Uterus (tissue), 2 donors: ENCODE measurements around the gene TRIM46.

ENCODE experiments used
- POLR2A ChIP-seq, 2 donors: fragments of 450-650 bp; IDR thresholded peaks; one replicate each; pipeline ENCODE4 v1.6.1; 2016; ENCODE audit warnings: antibody characterized with exemption in 2 of 2, mild to moderate bottlenecking in 1 of 2, moderate library complexity in 1 of 2
- TF ChIP-seq, protein P1 (sequence below), 4 experiments: fragments of 200-600 bp in 2 of 4; fragments of 450-650 bp in 2 of 4; sonication (generic) in 2 of 4; IDR thresholded peaks; one replicate each; pipeline ENCODE4 v1.5.1; 2016 to 2019; ENCODE audit warnings: antibody characterized with exemption in 4 of 4, mild to moderate bottlenecking in 2 of 4, moderate library complexity in 1 of 4

DNA sequence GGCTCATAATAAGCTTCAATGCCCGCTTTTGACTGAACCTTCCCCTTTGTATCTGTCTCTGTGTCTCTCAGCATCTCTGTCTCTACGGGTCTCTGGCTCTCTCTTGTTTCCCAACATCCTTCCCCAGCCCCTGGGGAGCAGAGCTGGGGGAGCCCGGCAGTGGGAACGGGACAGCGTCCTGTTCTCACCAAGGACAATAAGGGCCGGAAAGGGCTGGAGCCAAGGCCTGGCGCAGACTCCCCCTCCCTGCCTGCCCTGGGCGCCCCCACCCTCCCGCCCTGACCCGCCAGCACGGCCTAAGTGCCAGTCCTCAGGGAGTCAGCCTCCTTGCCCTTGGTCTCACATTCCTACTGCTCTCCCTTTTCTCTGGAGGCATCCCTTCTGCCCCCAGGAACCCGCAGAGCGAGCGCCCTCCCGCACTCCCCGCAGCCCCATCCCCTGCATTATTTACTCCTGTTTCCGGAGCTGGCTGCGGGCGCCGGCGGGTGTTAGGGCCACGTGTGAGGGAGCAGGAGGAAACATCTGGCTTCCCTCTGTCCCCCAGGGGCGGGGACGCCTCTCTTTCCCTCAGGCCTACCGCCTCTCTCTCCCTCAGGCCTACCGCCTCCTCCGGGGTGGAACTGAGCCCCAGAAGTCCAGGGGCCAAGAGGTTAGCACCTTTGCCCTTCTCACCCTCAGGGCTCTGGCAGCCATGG, 7.0 kb upstream of the TRIM46 start:
- TF ChIP-seq, protein P1, sequence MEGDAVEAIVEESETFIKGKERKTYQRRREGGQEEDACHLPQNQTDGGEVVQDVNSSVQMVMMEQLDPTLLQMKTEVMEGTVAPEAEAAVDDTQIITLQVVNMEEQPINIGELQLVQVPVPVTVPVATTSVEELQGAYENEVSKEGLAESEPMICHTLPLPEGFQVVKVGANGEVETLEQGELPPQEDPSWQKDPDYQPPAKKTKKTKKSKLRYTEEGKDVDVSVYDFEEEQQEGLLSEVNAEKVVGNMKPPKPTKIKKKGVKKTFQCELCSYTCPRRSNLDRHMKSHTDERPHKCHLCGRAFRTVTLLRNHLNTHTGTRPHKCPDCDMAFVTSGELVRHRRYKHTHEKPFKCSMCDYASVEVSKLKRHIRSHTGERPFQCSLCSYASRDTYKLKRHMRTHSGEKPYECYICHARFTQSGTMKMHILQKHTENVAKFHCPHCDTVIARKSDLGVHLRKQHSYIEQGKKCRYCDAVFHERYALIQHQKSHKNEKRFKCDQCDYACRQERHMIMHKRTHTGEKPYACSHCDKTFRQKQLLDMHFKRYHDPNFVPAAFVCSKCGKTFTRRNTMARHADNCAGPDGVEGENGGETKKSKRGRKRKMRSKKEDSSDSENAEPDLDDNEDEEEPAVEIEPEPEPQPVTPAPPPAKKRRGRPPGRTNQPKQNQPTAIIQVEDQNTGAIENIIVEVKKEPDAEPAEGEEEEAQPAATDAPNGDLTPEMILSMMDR (IDR thresholded peaks at IDR 0.05), result no peak
- no peak for TF ChIP-seq POLR2A (IDR thresholded peaks at IDR 0.05)
